ENCODE results near the gene TCTN1. TPM values are rescaled to one million over a fixed set of nuclear protein-coding genes. Genes with fewer than 3 reads are reported as not detected.

The TCTN1 gene
- total and polyA plus RNA-seq, 2 of the 13 experiments (the other 11 are each of a cell fraction or from before 2014, with no cell fraction given): 13.6 to 16.0 TPM

GRCh38 chr12:110683888-110684287 is 70.0 kb downstream of the TCTN1 start (continued):
- no peak for TF ChIP-seq FLYWCH1 (CRISPR knock-in tag; IDR thresholded peaks at IDR 0.05)

- FAIRE-seq (no peak), DNase-seq (ENCODE audit: low spot score) (no peak), ATAC-seq (no peak)
- TF ChIP-seq ZNF331 (CRISPR knock-in tag; IDR thresholded peaks at IDR 0.05) (no peak), MTERF4 (CRISPR knock-in tag; IDR thresholded peaks at IDR 0.05) (no peak), CEBPG (CRISPR knock-in tag; IDR thresholded peaks at IDR 0.05) (no peak), SOX13 (IDR thresholded peaks at IDR 0.05) (no peak), SOX13 (CRISPR knock-in tag; conservative IDR thresholded peaks at IDR 0.05 in 1 of 2, IDR thresholded peaks at IDR 0.05 in 1 of 2) (no peak), CREBL2 (CRISPR knock-in tag; IDR thresholded peaks at IDR 0.05; ENCODE audit: borderline replicate concordance) (no peak)
- WGBS (ENCODE audit: low lambda C conversion rate): 33% methylated on average over 7 of the region's 7 CpGs
- no peaks in the 10 kb centered on the region for H4K20me1 ChIP-seq (ENCODE audit: insufficient read depth, low read length)
- no peaks in the 10 kb centered on the region for H3K9me3 ChIP-seq (ENCODE audit: low read length)
- peaks cover 11% of the 10 kb centered on the region for H3K4me1 ChIP-seq (ENCODE audit: insufficient read depth, low read length)
- peaks cover 5 to 46% of the 10 kb centered on the region in 2 experiments for H3K27me3 ChIP-seq (ENCODE audit: control insufficient read depth in 1 of 2, insufficient read depth in 2 of 2, low read length in 2 of 2)
- H3K4me2 ChIP-seq (ENCODE audit: low read depth, low read length): no peak overlapping the region
- H3K4me3 ChIP-seq (replicated peaks in 1 of 3; ENCODE audit: insufficient read depth in 1 of 3, low read depth in 2 of 3, low read length in 3 of 3): no peak overlapping the region
- ChIA-PET CTCF (ENCODE audit: low intra/inter-chr PET ratio, low total read pairs) (no interaction called here), POLR2A (no interaction called here)
- intact Hi-C loops (cut with micrococcal nuclease; ENCODE audit: unreplicated experiment) (no loop called here), in situ Hi-C loops (cut with HindIII; ENCODE audit: extremely low pct_ligation_motif_present, low pct_unique_long_range_greater_than_20kb) (no loop called here)
- BruUV-seq (replicated peaks): no TSS peak
- no peak overlapping the region for H3K9ac ChIP-seq (ENCODE audit: insufficient read depth, low read depth, low read length)
- no peak overlapping the region for H2AFZ ChIP-seq (ENCODE audit: low read length)
- no peak overlapping the region for H3K27ac ChIP-seq (ENCODE audit: extremely low read length, insufficient read depth, low read length)
- H3K79me2 ChIP-seq (ENCODE audit: insufficient read depth, low read length): no peaks in the 10 kb centered on the region
- H3K36me3 ChIP-seq (replicated peaks in 1 of 2; ENCODE audit: control insufficient read depth in 1 of 2, insufficient read depth in 2 of 2, low read length in 2 of 2): no peaks in the 10 kb centered on the region
Measured at GRCh38 chr12:110684312-110684836, 70.4 kb downstream of the TCTN1 start.
